ENCODE data around the gene DLGAP4.

DNA sequence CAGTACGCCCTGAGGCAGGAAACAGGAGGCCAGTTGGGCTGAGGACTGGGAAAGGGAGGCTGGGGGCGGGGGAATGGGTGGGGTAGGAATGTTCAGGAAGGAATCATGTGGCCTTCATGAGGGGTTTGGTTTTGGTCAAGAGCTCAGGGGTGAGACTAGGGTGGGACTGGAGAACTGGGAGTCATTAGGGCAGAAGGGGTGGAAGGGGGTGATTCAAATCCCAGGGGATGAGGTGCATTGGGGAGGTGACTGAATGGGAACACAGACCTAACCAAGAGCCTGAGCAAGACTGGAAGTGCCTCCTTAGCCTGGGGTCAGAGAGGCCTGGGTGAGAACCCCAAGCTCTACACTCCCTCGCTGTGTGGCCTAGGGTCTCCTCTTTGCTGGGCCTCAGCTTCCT, 86.8 kb downstream of the DLGAP4 start:
- no peak for TF ChIP-seq ELF1 (IDR thresholded peaks at IDR 0.05)
- TF ChIP-seq, protein P1, sequence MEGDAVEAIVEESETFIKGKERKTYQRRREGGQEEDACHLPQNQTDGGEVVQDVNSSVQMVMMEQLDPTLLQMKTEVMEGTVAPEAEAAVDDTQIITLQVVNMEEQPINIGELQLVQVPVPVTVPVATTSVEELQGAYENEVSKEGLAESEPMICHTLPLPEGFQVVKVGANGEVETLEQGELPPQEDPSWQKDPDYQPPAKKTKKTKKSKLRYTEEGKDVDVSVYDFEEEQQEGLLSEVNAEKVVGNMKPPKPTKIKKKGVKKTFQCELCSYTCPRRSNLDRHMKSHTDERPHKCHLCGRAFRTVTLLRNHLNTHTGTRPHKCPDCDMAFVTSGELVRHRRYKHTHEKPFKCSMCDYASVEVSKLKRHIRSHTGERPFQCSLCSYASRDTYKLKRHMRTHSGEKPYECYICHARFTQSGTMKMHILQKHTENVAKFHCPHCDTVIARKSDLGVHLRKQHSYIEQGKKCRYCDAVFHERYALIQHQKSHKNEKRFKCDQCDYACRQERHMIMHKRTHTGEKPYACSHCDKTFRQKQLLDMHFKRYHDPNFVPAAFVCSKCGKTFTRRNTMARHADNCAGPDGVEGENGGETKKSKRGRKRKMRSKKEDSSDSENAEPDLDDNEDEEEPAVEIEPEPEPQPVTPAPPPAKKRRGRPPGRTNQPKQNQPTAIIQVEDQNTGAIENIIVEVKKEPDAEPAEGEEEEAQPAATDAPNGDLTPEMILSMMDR (IDR thresholded peaks at IDR 0.05): no peak
- TF ChIP-seq MEF2A (IDR thresholded peaks at IDR 0.05; ENCODE audit: borderline replicate concordance, low read depth): no peak
- TF ChIP-seq, protein P2, sequence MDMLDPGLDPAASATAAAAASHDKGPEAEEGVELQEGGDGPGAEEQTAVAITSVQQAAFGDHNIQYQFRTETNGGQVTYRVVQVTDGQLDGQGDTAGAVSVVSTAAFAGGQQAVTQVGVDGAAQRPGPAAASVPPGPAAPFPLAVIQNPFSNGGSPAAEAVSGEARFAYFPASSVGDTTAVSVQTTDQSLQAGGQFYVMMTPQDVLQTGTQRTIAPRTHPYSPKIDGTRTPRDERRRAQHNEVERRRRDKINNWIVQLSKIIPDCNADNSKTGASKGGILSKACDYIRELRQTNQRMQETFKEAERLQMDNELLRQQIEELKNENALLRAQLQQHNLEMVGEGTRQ (IDR thresholded peaks at IDR 0.05; ENCODE audit: borderline replicate concordance, low read depth, low read length): no peak

Data from SK-N-SH (cell line).